Measurements from ENCODE around the gene CDH4. TPM values are rescaled to one million over a fixed set of nuclear protein-coding genes. Genes with fewer than 3 reads are reported as not detected.

Gene CDH4
- total RNA-seq, 2 experiments from 2014 or later = not detected

DNA sequence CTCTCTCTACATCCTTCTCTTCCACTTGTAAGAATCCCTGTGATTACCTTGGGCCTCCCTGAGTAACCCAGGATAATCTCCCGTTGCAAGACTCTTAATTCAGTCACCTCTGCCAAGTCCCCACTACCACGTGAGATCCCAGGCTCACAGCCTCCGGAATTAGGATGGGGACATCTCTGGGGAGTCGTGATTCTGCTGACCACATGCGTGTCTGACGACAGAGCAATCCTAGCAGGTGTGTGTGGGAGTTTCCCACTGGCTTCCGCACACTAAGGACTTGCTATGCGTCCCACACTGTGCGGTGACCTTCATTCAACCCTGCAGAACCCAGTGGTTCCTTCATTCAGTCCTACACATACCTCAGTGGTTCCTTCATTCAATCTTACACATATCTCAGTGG is 11.9 kb downstream of the CDH4 start:
- TF ChIP-seq CTCF (conservative IDR thresholded peaks at IDR 0.05; ENCODE audit: low read length) (no peak), EZH2phosphoT487 (IDR thresholded peaks at IDR 0.05; ENCODE audit: borderline replicate concordance, low read depth, low read length) (no peak)
- no TSS peak for BruUV-seq (replicated peaks)
- no peak overlapping the region for H2AFZ ChIP-seq (ENCODE audit: low read length)
- H3K36me3 ChIP-seq (ENCODE audit: insufficient read depth, low read length) = no peaks in the 10 kb centered on the region
- no peak overlapping the region for H3K27ac ChIP-seq (ENCODE audit: low read depth, low read length, poor library complexity, severe bottlenecking)
- H3K79me2 ChIP-seq (ENCODE audit: insufficient read depth, low read depth, low read length) = no peaks in the 10 kb centered on the region
- H3K4me1 ChIP-seq (ENCODE audit: insufficient read depth, low read length, poor library complexity, severe bottlenecking) = no peaks in the 10 kb centered on the region
- no peak for DNase-seq (ENCODE audit: low spot score)
- no peak overlapping the region for H3K4me2 ChIP-seq (ENCODE audit: low read length)
- no peaks in the 10 kb centered on the region for H3K9me2 ChIP-seq (ENCODE audit: insufficient read depth, low read length)
- POLR2A ChIA-PET = no interaction called here
- H4K20me1 ChIP-seq (ENCODE audit: insufficient read depth, low read length) = no peaks in the 10 kb centered on the region
- no peaks in the 10 kb centered on the region for H3K9me3 ChIP-seq (ENCODE audit: low read length)
- no peak overlapping the region for H3K4me3 ChIP-seq (ENCODE audit: low read depth, low read length, poor library complexity, severe bottlenecking)
- CTCF ChIA-PET (ENCODE audit: unreplicated experiment) = no interaction called here
- intact Hi-C loops (cut with micrococcal nuclease; ENCODE audit: unreplicated experiment) = no loop called here

- Histone ChIP-seq H4K20me1 (ENCODE audit: insufficient read depth, low read length) (no peaks in the 10 kb centered on the region), H3K4me1 (ENCODE audit: insufficient read depth, low read length, poor library complexity, severe bottlenecking) (no peaks in the 10 kb centered on the region), H3K9me3 (ENCODE audit: low read length) (no peaks in the 10 kb centered on the region), H3K36me3 (ENCODE audit: insufficient read depth, low read length) (no peaks in the 10 kb centered on the region), H2AFZ (ENCODE audit: low read length) (no peak overlapping the region), H3K79me2 (ENCODE audit: insufficient read depth, low read depth, low read length) (no peaks in the 10 kb centered on the region), H3K4me3 (ENCODE audit: low read depth, low read length, poor library complexity, severe bottlenecking) (no peak overlapping the region), H3K4me2 (ENCODE audit: low read length) (no peak overlapping the region), H3K9me2 (ENCODE audit: insufficient read depth, low read length) (no peaks in the 10 kb centered on the region), H3K27ac (ENCODE audit: low read depth, low read length, poor library complexity, severe bottlenecking) (no peak overlapping the region)
- ChIA-PET POLR2A (no interaction called here), CTCF (ENCODE audit: unreplicated experiment) (no interaction called here)
- BruUV-seq (replicated peaks) = no TSS peak
- intact Hi-C loops (cut with micrococcal nuclease; ENCODE audit: unreplicated experiment) = no loop called here
- TF ChIP-seq EZH2phosphoT487 (IDR thresholded peaks at IDR 0.05; ENCODE audit: borderline replicate concordance, low read depth, low read length) (no peak), CTCF (conservative IDR thresholded peaks at IDR 0.05; ENCODE audit: low read length) (no peak)
- DNase-seq (ENCODE audit: low spot score) = no peak
Observed at GRCh38 chr20:61267241-61267640, 15.2 kb downstream of the CDH4 start.

DNA sequence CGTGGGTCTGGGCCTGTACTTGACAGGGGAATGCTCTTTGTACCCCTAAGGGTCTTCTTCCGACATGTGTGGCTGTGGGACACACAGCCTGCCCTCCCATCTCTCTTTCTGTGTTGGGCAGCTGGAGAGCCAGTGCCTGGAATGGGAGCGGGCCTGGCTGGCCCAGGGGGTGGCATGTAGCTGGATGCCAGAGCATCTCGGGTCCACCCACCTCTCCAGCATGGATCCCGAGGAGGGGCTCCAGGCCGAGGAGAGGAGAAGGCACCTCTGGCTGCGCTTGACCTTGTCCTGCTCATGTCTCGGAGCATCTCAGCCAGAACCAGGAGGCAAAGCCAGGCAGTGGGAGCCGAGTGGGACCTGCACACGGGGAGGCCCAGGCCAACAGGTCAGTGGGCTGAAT is 16.0 kb downstream of the CDH4 start:
- TF ChIP-seq CTCF (conservative IDR thresholded peaks at IDR 0.05; ENCODE audit: low read length) = no peak
- no peak for TF ChIP-seq EZH2phosphoT487 (IDR thresholded peaks at IDR 0.05; ENCODE audit: borderline replicate concordance, low read depth, low read length)
- no peak overlapping the region for H2AFZ ChIP-seq (ENCODE audit: low read length)
- H3K4me2 ChIP-seq (ENCODE audit: low read length) = no peak overlapping the region
- H3K79me2 ChIP-seq (ENCODE audit: insufficient read depth, low read depth, low read length) = no peaks in the 10 kb centered on the region
- no peaks in the 10 kb centered on the region for H3K36me3 ChIP-seq (ENCODE audit: insufficient read depth, low read length)
- no peak overlapping the region for H3K27ac ChIP-seq (ENCODE audit: low read depth, low read length, poor library complexity, severe bottlenecking)
- intact Hi-C loops (cut with micrococcal nuclease; ENCODE audit: unreplicated experiment) = no loop called here
- no peak overlapping the region for H3K4me3 ChIP-seq (ENCODE audit: low read depth, low read length, poor library complexity, severe bottlenecking)
- BruUV-seq (replicated peaks) = no TSS peak
- no peaks in the 10 kb centered on the region for H3K9me3 ChIP-seq (ENCODE audit: low read length)
- H3K4me1 ChIP-seq (ENCODE audit: insufficient read depth, low read length, poor library complexity, severe bottlenecking) = no peaks in the 10 kb centered on the region
- no peaks in the 10 kb centered on the region for H3K9me2 ChIP-seq (ENCODE audit: insufficient read depth, low read length)
- ChIA-PET POLR2A (no interaction called here), CTCF (ENCODE audit: unreplicated experiment) (no interaction called here)
- no peak for DNase-seq (ENCODE audit: low spot score)
- H4K20me1 ChIP-seq (ENCODE audit: insufficient read depth, low read length) = no peaks in the 10 kb centered on the region

Data from OCI-LY7 (cell line).